SU-DHL-6 (cell line): Measurements from ENCODE around the gene OR9A4.

ENCODE experiments used
- H2AFZ ChIP-seq: fragments of 200-600 bp; sonication (generic); 2 replicates; pipeline ENCODE4 v1.6.1; 2014; ENCODE audit warnings: low read depth, mild to moderate bottlenecking, moderate library complexity, mixed read lengths, antibody characterized with exemption, low read length; ENCODE audit not compliant: severe bottlenecking
- H3F3A ChIP-seq: fragments of 200-600 bp; shearing (Covaris generic); 2 replicates; pipeline ENCODE4 v1.6.0; 2016; ENCODE audit warnings: antibody characterized with exemption, mild to moderate bottlenecking; ENCODE audit not compliant: insufficient read depth
- H3K27ac ChIP-seq: fragments of 200-600 bp; sonication (generic); 2 replicates; pipeline ENCODE4 v1.5.1; 2016; ENCODE audit warnings: low read depth, mild to moderate bottlenecking, low read length, moderate library complexity, mixed read lengths
- H3K27me3 ChIP-seq: fragments of 200-600 bp; sonication (generic), shearing (Covaris generic); 2 replicates; pipeline ENCODE4 v1.6.0; 2014; ENCODE audit warnings: mild to moderate bottlenecking, low read length
- H3K36me3 ChIP-seq: fragments of 200-600 bp; sonication (generic); 2 replicates; pipeline ENCODE4 v1.6.1; 2014; ENCODE audit warnings: mild to moderate bottlenecking, low read length, mixed read lengths
- H3K4me2 ChIP-seq: fragments of 300-600, 200-600 bp; shearing (Covaris generic), sonication (generic); 2 replicates; pipeline ENCODE4 v1.6.0; 2014; ENCODE audit warnings: low read length, low read depth, mild to moderate bottlenecking; ENCODE audit not compliant: poor library complexity, severe bottlenecking
- H3K4me3 ChIP-seq: fragments of 200-600 bp; sonication (generic); 2 replicates; pipeline ENCODE4 v1.5.1; 2014; ENCODE audit warnings: antibody characterized with exemption, low read length, mild to moderate bottlenecking, mixed read lengths; ENCODE audit not compliant: insufficient read depth, poor library complexity, severe bottlenecking
- H3K79me2 ChIP-seq: fragments of 200-600 bp; sonication (generic); 2 replicates; pipeline ENCODE4 v1.6.1; 2014; ENCODE audit warnings: mild to moderate bottlenecking, low read length, moderate library complexity; ENCODE audit not compliant: insufficient read depth
- H3K9ac ChIP-seq: fragments of 200-600 bp; sonication (generic); 2 replicates; pipeline ENCODE4 v1.7.0; 2014; ENCODE audit warnings: mild to moderate bottlenecking, low read length
- H3K9me2 ChIP-seq: fragments of 200-600 bp; sonication (generic); replicated peaks from 2 replicates; pipeline ENCODE4 v1.6.1; 2014; ENCODE audit warnings: low read length; ENCODE audit not compliant: insufficient read depth
- H3K9me3 ChIP-seq: fragments of 200-600 bp; sonication (generic); 2 replicates; pipeline ENCODE4 v1.6.1; 2014; ENCODE audit warnings: low read length, mixed read lengths; ENCODE audit not compliant: insufficient read depth
- H4K20me1 ChIP-seq: fragments of 200-600 bp; sonication (generic); 2 replicates; pipeline ENCODE4 v1.6.1; 2014; ENCODE audit warnings: low read depth, mild to moderate bottlenecking, antibody characterized with exemption, low read length, moderate library complexity, mixed read lengths
- EZH2phosphoT487 ChIP-seq: fragments of 200-600 bp; sonication (generic), shearing (Covaris generic); conservative IDR thresholded peaks from 2 replicates; pipeline ENCODE4 v1.6.1; 2018; ENCODE audit warnings: mild to moderate bottlenecking, antibody characterized with exemption, low read length, moderate library complexity, mixed read lengths
- TF ChIP-seq, protein P1 (sequence below): fragments of 200-600 bp; sonication (generic); IDR thresholded peaks from one replicate; pipeline ENCODE4 v1.5.1; 2017; ENCODE audit warnings: antibody characterized with exemption, mild to moderate bottlenecking, low read length, moderate library complexity; ENCODE audit not compliant: insufficient read depth, poor library complexity, severe bottlenecking

Gene OR9A4

GRCh38 chr7:141960687-141961422 is 44.7 kb downstream of the OR9A4 start:
- no peaks in the 10 kb centered on the region for H3K9me3 ChIP-seq
- H2AFZ ChIP-seq: no peak overlapping the region
- no peaks in the 10 kb centered on the region for H3K79me2 ChIP-seq
- H3K9ac ChIP-seq: no peak overlapping the region
- H3F3A ChIP-seq: no peaks in the 10 kb centered on the region
- no peak overlapping the region for H3K4me2 ChIP-seq
- H3K36me3 ChIP-seq: no peaks in the 10 kb centered on the region
- H3K4me3 ChIP-seq: no peak overlapping the region
- no peaks in the 10 kb centered on the region for H4K20me1 ChIP-seq
- no peak overlapping the region for H3K27ac ChIP-seq
- no peak for TF ChIP-seq EZH2phosphoT487
- TF ChIP-seq, protein P1, sequence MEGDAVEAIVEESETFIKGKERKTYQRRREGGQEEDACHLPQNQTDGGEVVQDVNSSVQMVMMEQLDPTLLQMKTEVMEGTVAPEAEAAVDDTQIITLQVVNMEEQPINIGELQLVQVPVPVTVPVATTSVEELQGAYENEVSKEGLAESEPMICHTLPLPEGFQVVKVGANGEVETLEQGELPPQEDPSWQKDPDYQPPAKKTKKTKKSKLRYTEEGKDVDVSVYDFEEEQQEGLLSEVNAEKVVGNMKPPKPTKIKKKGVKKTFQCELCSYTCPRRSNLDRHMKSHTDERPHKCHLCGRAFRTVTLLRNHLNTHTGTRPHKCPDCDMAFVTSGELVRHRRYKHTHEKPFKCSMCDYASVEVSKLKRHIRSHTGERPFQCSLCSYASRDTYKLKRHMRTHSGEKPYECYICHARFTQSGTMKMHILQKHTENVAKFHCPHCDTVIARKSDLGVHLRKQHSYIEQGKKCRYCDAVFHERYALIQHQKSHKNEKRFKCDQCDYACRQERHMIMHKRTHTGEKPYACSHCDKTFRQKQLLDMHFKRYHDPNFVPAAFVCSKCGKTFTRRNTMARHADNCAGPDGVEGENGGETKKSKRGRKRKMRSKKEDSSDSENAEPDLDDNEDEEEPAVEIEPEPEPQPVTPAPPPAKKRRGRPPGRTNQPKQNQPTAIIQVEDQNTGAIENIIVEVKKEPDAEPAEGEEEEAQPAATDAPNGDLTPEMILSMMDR: no peak
- H3K27me3 ChIP-seq: no peaks in the 10 kb centered on the region
- H3K9me2 ChIP-seq: no peaks in the 10 kb centered on the region
